GM12875 (cell line): ENCODE measurements around the gene KLHL18.

ENCODE experiments used
- H3K4me3 ChIP-seq: one replicate; pipeline ENCODE4 v1.5.1; 2011; ENCODE audit warnings: low read depth, low read length, control low read depth
- CTCF ChIP-seq: IDR thresholded peaks from 2 replicates; pipeline ENCODE4 v1.5.1; 2011; ENCODE audit warnings: low read depth, mild to moderate bottlenecking, control low read depth, inconsistent platforms, low read length, moderate library complexity, borderline replicate concordance; ENCODE audit not compliant: insufficient read depth

The KLHL18 gene

GRCh38 chr3:47384425-47384824 is 101.7 kb downstream of the KLHL18 start:
- no peak for TF ChIP-seq CTCF
- no peak overlapping the region for H3K4me3 ChIP-seq

GRCh38 chr3:47385007-47385406 is 102.3 kb downstream of the KLHL18 start:
- no peak for TF ChIP-seq CTCF
- no peak overlapping the region for H3K4me3 ChIP-seq

GRCh38 chr3:47385796-47386195 is 103.1 kb downstream of the KLHL18 start:
- no peak for TF ChIP-seq CTCF
- no peak overlapping the region for H3K4me3 ChIP-seq

- no peak overlapping the region for H3K4me3 ChIP-seq
- no peak for TF ChIP-seq CTCF
Observed at GRCh38 chr3:47392933-47393332, 110.2 kb downstream of the KLHL18 start.

DNA sequence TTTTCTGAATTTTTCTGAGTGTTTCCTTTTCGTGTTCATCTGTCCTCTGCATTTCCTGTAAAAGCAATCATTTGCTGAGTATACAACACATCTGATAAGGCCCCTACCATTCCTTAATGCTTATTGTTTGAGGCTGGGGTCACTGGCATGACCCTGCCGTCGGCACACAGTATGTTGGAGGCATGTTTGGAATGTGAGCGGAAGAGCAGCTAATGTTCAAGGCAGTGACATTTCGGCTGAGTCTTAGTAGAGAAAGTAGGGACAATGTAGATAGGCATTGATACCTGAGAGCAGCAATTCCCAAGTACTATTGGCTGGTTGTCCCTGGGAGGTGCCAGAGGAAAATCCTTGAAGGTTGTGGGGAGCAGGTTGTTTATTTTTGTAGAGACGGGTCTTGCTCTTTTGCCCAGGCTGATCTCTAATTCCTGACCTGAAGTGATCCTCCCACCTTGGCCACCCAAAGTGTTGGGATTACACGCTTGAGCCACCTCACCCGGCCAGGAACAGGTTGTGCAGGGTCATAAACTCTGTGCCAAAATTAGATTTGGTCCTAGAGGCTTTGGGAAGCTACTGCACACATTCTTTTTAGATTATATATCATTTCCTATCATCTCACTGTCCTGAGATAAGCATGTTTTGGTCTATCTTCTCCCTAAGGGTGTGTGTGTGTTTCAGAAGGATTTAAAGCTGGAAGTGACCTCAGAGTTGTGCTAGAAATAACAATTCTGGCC is 111.6 kb downstream of the KLHL18 start:
- no peak for TF ChIP-seq CTCF
- no peak overlapping the region for H3K4me3 ChIP-seq

GRCh38 chr3:47394881-47395280 is 112.1 kb downstream of the KLHL18 start:
- H3K4me3 ChIP-seq = no peak overlapping the region
- TF ChIP-seq CTCF = no peak
